ENCODE measurements around the gene PGLYRP2.
"Not testable (repeated sequence)": the region's sequence is repeated elsewhere in the genome, so short reads cannot be mapped to it uniquely, and the experiment has no call there.

The PGLYRP2 gene, protein sequence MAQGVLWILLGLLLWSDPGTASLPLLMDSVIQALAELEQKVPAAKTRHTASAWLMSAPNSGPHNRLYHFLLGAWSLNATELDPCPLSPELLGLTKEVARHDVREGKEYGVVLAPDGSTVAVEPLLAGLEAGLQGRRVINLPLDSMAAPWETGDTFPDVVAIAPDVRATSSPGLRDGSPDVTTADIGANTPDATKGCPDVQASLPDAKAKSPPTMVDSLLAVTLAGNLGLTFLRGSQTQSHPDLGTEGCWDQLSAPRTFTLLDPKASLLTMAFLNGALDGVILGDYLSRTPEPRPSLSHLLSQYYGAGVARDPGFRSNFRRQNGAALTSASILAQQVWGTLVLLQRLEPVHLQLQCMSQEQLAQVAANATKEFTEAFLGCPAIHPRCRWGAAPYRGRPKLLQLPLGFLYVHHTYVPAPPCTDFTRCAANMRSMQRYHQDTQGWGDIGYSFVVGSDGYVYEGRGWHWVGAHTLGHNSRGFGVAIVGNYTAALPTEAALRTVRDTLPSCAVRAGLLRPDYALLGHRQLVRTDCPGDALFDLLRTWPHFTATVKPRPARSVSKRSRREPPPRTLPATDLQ

DNA sequence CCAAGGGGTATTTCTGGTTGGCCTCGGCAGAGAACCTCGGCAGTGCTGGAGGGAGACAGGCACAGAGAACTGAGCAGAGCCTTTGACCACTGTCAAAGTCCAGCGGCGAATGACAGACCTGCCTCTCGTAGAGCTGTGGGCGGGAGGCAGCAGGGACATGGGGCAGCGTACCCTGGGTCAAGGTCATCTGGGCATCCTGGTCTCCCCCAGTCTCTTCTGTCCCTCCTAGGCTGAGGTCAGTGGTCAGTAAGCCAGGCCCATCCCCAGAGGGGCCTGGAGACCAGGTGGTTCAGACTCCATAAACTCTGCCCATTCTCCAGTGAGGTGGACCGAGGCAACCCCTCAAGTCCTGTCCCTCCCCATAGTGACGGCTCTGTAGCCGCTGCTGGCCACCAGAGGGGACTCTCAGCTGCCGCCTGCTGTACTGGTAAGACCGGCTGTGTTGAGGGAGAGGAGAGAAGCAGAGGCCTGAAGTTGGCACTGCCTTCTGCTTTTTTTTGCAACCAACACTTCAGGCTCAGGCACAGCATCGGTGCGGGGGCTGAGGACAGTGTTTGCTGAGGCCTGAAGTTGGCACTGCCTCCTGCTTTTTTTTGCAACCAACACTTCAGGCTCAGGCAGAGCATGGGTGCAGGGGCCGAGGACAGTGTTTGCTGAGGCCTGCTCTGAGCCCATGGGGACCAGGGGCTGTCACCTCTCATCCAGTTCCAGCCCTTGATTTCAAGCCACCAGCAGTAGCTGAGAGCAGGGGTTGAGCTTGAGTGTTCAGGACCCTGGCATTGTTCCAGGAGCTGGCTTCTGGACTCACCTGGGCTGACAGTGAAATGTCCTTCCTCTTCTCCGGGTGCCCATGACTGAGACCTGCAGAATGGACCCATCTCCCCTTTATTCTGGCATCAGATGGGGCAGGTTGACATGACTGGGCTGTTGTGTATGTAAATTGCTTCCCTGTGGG, at the start of gene PGLYRP2:
Gene PGLYRP2 (minus strand): TSS at position 111 of the 955 bp plus-strand sequence. CDS start 130 bp downstream, outside the sequence.
- no peak for DNase-seq (ENCODE audit: low read depth)

DNA sequence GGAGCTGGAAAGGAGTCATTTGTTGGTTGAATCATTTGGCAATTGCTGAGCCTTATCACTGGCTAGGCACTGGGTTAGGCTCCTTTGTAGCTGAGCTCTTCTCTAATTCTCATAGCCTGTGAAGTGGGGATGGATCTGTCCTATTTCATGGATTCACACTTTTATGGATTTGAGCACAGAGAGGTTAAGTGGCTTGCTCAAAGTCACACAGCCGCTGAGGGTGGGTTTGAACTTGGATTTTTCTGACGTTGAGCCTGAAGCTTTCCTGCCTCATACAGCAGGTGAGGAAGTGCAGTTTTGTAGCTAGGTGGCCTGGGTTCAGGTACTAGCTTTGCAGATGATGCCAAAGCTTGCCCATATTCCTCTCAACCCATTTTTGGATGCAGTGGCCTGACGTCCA, 48.4 kb upstream of the PGLYRP2 start:
- DNase-seq (ENCODE audit: low read depth): no peak

DNA sequence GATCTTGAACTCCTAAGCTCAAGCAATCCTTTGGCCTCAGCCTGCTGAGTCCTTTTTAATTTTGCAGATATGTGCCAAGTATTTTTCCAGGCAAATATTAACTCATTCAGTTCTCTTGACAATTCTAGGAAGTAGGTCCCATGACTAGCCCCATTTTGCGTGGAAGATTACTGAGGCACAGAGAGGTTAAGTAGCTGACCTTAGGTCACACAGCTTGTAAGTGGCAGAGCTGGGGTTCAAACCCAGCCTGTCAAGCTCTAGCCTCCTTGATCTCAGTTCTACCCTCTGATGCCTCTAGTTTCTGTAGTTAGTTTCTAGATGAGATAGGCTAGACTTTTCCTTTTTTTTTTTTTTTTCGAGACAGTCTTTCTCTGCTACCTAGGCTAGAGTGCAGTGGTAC, 47.1 kb upstream of the PGLYRP2 start:
- no peak for DNase-seq (ENCODE audit: low read depth)

DNA sequence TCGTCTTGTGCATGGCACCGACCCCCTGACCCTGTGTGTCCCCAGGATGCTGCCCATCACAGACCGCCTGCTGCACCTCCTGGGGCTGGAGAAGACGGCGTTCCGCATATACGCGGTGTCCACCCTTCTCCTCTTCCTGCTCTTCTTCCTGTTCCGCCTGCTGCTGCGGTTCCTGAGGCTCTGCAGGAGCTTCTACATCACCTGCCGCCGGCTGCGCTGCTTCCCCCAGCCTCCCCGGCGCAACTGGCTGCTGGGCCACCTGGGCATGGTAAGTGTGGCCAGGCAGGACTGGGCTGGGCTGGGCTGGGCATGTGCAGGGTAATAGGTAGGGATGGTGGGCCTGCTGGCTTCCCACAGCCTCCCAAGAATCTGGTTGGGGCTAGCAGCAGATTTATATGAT, 46.0 kb upstream of the PGLYRP2 start:
- no peak for DNase-seq (ENCODE audit: low read depth)

DNA sequence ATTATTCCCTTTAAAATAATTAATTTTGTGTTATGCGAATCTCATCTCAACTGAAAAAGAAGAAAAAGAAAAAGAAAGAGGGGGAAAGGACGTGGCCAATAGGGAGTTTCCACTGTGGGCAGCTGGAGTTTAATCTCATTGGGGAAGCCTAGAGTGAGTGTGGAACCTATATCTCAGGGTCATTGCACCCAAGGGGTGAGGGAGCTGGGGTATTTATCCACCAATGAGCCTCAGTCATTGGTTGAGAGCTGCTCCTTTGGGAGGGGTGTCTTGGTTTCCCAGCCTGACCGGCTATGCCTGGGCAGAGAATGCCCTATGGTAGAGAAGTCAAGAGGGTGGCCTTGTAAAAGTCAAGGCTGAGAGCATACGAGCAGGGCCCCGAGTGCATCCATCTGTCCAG, 45.5 kb upstream of the PGLYRP2 start:
- DNase-seq (ENCODE audit: low read depth): no peak

DNA sequence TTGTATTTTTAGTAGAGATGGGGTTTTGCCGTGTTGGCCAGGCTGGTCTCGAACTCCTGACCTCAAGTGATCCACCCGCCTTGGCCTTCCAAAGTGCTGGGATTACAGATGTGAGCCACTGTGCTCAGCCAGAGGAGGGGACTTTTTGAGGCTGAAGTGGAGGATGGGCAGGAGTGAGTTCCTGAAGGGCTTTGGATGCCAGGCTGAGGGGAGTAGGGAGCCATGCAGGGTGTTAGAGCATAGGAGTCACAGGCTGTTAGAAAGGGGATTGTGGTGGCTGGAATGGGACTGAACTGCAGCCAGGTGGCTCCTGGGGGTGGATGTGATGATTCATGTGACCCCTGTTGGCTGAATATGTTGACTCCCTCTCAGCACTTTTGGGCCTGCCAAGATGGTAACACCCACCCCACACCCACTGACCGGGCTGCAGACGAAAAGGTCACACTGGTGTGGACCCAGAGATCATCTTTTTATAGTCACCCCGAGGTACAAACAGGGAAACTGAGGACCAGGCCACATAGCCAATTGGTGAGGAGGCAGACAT, 40.2 kb upstream of the PGLYRP2 start:
- DNase-seq (ENCODE audit: low read depth): no peak

DNA sequence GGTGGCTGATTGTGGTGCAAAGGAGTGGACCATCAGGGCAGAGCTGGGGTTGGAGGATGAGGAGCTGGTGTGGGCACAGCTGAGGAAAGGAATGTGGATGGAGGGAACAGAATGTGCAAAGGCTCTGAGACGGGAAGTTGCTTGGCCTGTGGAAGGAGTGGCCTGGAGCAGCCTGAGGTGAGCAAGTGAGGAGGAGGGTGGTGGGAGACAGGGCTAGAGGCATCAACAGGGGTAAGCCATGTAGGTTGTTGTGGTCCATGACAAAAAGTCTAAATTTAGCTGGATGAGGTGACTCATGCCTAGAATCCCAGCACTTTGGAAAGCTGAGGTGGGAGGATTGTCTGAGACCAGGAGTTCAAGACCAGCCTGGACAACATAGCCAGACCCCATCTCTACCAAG, 38.5 kb upstream of the PGLYRP2 start:
- DNase-seq (ENCODE audit: low read depth): no peak

DNA sequence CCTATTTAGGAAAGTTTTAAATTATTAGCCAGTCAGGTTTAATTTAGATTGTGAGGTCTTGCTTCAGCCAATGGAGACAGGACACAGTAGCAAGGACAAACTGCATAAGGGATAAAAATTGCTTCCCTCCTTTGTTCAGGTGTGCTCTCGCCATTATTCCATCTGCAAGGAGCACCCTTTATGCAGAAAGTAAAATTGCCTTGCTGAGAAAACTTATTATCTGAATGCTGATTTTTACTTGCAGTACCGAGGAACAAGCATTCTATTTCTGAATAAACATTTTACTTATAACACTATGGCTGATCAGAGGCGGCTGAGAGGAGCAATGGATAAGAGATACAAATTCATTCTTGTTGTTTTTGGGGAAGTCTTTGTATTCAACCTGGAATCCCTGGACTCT, 37.1 kb upstream of the PGLYRP2 start:
- no peak for DNase-seq (ENCODE audit: low read depth)

DNA sequence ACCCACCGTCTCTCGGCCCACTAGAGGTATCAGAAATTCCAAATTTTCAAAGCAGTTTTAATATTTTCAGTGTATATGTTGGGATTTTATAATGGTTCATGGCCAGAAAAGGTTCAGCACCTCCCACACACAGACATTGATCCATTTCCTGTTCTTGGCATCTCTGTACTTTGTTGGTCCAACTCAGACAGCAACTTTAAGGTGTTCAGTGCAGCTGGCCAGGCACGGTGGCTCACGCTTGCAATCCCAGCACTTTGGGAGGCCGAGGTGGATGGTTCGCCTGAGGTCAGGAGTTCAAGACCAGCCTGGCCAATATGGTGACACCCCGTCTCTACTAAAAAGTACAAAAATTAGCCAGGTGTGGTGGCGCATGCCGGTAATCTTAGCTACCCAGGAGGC, 35.9 kb upstream of the PGLYRP2 start:
- not testable (repeated sequence) for DNase-seq (ENCODE audit: low read depth)

DNA sequence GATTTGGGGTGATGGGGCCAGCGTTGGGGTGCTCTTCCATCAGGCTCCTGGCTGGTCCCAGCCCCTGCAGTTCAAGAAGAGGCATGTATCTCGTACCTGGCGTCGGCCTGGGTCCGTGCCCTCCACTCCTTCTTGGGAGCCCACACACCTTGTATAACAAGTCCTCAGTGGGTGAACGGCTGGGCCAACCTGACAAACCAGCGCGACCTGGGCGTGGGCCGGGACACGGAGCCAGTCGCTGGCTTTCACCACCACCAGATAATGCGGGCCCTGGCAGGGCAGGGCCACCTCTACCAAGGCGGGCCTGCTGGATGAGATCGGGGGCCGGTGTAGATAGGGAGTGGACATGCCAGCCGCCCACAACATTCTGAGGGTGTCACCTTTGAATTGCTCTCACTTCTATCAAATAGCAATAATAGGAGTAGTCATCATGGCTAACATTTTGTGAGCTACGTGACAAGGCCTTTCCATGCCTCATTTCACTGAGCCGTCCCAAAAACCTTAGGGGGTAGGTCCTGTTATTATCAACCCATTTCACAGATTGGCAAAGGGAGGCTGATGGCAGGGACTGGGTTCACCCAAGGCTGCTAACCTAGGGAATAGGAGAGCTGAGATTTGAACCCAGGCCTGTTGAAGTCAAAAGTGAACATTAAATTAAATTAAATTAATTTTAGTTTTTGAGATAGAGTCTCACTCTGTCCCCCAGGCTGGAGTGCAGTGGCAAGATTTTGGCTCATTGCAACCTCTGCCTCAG, 32.5 kb upstream of the PGLYRP2 start:
- no peak for DNase-seq (ENCODE audit: low read depth)

DNA sequence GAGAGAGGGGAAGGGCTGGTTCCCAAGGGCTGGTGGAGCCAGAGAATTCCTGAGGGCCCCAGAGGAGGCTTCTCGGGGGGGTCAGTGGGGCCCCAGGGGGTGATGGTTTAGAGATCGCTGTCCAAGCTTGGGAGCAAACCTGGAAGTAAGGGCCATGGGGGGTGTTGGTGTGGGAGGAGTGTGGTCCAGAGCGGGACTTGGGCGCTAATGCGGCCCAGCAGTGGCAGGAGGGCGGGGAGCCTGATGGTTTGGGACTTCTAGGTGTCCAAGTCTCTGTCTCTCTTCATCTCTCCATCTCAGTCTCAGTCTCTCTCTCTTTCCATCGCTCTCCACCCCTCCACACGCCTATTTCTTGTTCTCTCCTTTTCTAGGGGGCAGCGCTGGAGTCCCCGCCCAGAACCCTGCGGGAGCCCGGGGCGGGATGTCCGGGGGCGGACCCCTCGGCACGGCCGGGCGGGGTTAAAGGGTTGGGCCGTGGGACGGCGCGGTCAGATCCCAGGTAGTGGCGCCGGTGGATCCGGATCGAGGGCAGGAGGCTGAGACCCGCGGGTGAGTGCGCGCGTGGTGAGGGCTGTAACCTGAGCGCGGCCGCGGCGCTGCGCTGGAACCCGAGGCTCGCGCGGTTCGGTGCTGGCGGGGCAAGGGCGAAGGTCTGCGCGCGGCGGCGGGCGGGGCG, 28.9 kb upstream of the PGLYRP2 start, which contains the start of gene CYP4F22:
Gene CYP4F22 (plus strand): TSS at position 491 of the 676 bp plus-strand sequence. CDS start 16,812 bp downstream, outside the sequence.
- DNase-seq (ENCODE audit: low read depth): no peak

DNA sequence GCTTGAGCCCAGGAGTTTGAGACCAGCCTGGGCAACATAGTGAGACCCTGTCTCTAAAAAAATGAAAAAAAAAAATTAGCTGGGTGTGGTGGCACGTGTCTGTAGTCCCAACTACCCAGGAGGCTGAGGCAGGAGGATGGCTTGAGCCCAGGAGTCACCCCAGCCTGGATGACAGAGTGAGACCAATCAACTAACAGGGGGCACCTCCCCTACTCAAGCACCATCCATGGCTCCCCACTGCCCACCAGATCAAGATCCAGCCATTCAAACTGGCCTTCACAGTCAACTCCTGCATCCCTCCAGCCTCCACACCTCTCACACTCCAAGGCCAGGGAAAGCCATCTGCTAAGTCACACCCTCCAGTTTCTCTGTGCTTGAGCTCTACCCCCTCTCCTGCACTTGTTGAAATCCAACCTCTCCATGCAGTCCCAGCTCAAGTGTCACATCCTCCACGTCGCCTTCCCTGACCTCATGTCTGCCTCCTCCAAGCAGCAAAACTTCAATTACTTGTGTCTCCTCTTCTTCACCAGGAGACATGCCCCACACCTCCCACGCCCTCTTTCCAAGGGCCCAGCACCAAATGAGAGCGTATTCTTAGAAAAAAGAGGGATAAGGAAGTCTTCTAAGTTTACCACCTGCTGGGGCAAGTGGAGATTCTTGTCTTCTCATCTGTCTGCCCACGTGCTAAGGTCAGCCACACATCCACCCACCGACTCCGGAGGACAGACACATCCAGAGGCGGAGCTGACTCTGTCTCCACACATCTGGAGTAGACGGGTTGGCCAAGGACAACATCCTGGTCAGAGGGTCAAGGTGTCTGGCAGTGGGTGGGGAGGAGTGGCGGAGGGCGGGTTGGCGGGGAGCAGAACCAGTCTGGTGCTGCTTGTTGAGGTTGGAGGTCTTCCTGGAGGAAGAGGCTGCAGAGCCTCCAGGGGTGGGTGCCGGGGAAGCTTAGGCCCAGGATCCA, 28.1 kb upstream of the PGLYRP2 start:
- no peak for DNase-seq (ENCODE audit: low read depth)

DNA sequence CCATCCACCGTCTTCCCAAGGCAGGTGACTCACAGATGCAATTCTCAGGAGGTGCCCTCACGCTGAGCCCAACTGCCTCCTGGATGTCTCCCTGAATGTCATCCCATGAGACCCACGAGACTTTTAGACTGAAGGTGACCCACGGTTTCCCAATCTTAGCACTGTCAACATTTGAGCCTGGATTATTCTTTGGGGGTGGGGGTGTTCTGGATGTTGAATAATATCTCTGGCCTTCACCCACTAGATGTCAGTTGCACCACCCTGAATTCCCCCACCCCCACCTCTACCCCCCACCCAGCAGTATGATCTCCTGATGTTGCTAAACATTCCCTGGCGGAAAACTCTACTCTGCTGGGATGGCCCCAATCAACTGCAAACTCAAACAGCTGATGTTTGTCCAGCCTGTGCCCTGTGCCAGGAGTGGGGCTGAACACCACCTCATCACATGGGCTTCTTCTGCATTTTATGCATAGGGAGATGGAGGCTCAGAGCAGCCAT, 26.8 kb upstream of the PGLYRP2 start:
- DNase-seq (ENCODE audit: low read depth): no peak

DNA sequence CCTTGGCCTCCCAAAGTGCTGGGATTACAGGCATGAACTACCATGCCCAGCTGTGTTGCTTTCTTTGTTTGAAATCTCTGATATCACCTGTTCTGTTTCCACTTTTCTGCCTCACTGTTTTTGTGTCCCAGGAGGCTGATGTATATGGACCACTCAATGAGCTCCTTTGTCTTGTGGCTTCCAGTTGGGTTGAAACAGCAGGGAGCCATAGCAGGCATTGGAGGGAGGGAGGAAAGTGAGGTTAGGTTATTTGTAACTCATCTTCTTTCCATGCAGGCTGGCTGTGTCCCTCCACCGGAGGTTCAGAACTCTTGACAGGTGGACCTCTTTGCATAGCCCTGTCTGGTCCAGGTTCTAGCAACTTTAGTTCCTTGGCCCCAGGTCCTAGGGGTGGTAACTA, 23.0 kb upstream of the PGLYRP2 start:
- DNase-seq (ENCODE audit: low read depth): no peak

DNA sequence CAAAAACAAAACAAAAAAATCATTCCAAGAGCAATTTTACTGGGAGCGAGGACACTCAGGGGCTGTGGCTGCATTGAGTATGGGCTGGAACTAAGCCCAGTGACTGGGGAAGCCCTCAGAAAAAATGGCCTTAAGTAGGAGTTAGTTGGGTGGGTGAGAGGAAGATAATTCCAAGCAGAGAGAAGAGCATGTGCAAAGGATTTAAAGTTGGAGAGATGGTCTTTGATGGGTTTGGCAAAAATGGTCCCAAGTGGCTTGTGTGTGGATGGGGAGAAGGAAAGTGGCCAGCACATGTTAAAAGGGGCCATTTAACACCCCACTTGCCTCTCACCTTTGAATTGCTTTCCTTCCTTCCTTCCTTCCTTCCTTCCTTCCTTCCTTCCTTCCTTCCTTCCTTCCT, 22.3 kb upstream of the PGLYRP2 start:
- DNase-seq (ENCODE audit: low read depth): no peak

DNA sequence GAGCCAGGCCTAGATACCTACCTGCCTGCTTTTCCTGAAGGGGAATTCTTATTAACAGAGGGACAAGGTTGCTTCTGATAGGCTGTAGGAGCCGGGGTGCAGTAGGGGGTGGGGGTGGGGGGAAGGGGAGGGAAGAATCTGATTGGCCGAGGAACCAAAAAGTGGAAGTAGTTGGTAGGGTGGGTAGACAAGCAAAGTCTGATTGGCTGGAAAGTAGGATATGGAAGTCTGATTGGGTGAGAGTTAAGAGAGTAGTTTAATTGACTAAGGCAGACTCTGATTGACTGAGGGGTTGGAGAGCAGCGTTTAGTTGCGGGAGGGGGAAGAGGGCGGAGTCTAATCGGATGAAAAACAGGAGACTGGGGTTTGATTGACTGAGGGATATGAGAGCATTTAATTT, 19.6 kb upstream of the PGLYRP2 start:
- no peak for DNase-seq (ENCODE audit: low read depth)

DNA sequence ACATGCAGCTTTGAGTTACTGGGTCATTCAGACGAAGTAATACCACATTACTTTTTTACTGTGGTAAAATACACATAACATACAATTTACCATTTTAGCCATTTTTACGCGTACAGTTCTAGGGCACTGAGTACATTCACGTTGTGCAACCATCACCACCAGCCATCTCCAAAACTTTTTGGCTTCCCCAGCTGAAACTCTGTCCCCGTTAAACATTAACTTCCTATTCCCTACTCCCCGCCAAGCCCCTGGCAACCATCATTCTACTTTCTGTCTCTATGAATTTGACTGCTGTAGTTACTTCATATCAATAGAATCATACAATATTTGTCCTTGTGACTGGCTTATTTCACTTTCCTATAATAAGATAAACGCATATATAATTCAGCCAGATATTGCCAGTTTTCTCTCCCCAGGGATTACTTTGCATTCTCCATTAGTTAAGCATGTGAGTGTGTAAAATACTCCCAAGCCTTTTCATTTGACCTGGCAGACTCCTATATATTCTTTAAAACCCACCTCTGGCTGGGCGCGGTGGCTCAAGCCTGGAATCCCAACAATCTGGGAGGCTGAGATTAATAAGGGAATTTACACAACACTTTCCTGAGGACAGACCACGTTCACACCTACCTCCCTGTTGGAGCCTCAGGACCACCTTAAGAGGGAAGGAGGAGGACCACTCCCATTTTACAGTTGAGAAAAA, 19.0 kb upstream of the PGLYRP2 start:
- DNase-seq (ENCODE audit: low read depth): no peak

DNA sequence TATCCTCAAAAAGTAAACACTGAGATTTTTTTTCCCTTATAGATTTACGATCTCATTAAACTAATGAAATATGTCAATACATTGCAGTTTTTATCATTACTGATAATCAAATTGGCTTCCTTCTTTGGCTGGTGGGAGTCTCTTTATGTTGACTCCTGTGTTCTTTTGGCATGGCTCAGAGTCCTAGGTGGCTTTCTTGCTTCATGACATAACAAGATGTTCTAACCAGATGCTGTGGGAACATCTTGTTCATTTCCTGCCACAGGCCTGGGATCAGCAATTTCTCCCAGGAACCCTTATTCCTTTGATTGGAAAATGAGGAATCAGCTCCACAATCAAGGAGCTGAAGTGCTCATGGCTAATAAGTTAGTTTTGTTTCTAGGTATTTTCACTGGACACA, 15.8 kb upstream of the PGLYRP2 start:
- DNase-seq (ENCODE audit: low read depth): no peak

Data from stimulated activated CD8-positive, alpha-beta memory T cell treated with anti-CD3 and anti-CD28 coated beads, Interleukin-12 subunit alpha, Interleukin-12 subunit beta, amount 100 ng/mL, for 1 hour (primary cell).